HK-2 (cell line): ENCODE data around the gene HCFC1.

ENCODE experiments used
- DNase-seq: peaks from one replicate; pipeline ENCODE4 v3.0.0-alpha.2; 2018; ENCODE audit not compliant: unreplicated experiment

The HCFC1 gene

GRCh38 chrX:153971450-153972367 is at the start of gene HCFC1:
HCFC1 (minus strand) TSS chrX:153971818; CDS start chrX:153970840, 978 bp downstream.
- peak; percentile 89 for DNase-seq

- peak; percentile 76 for DNase-seq
These were observed 49.6 kb upstream of the HCFC1 start for GRCh38 chrX:154021131-154021611.

- peak; percentile 27 for DNase-seq
These were observed 49.0 kb upstream of the HCFC1 start for GRCh38 chrX:154020536-154021115.

GRCh38 chrX:154019633-154020528 is 48.3 kb upstream of the HCFC1 start, which contains the start of gene IRAK1:
IRAK1 (minus strand) TSS chrX:154019902; CDS start chrX:154019812, 90 bp downstream.
- DNase-seq: peak; percentile 65

- peak; percentile 42 for DNase-seq
These were observed 47.5 kb upstream of the HCFC1 start for GRCh38 chrX:154019061-154019621.

GRCh38 chrX:154018518-154019060 is 47.0 kb upstream of the HCFC1 start:
- DNase-seq: no peak

GRCh38 chrX:154017766-154018517 is 46.3 kb upstream of the HCFC1 start:
- no peak for DNase-seq

- DNase-seq: no peak
These were observed 44.9 kb upstream of the HCFC1 start for GRCh38 chrX:154016366-154017076.

GRCh38 chrX:154015581-154016264 is 44.1 kb upstream of the HCFC1 start:
- DNase-seq: no peak

GRCh38 chrX:154014429-154015380 is 43.1 kb upstream of the HCFC1 start:
- DNase-seq: no peak

- DNase-seq: no peak
These were observed 42.2 kb upstream of the HCFC1 start for GRCh38 chrX:154013614-154014360.

- DNase-seq: no peak
These were observed 41.4 kb upstream of the HCFC1 start for GRCh38 chrX:154013001-154013421.

GRCh38 chrX:154012336-154012991 is 40.8 kb upstream of the HCFC1 start:
- DNase-seq: no peak

- no peak for DNase-seq
These were observed 40.0 kb upstream of the HCFC1 start for GRCh38 chrX:154011376-154012335.

GRCh38 chrX:154010330-154011087 is 38.9 kb upstream of the HCFC1 start:
- no peak for DNase-seq
